Endothelial cell of umbilical vein (primary cell): ENCODE results near the gene EFHC1. TPM values are rescaled to one million over a fixed set of nuclear protein-coding genes. Genes with fewer than 3 reads are reported as not detected.

ENCODE experiments used
- BruUV-seq: library from RNA; stranded (reverse); fragments of 400-500 nt; replicated peaks from 2 replicates; lab custom pipeline; 2021; lab: Mats Ljungman, UMichigan
- CTCF ChIA-PET: fragments of 300-600, 350-600 bp; sonication (Branson Sonifier 250); formaldehyde crosslinking; loops from one replicate; lab custom pipeline; 2021; ENCODE audit warnings: antibody characterized with exemption, inconsistent platforms; lab: Charles Lee
- POLR2A ChIA-PET: fragments of 300-600, 350-600 bp; sonication (Branson Sonifier 250); formaldehyde crosslinking; loops from one replicate; lab custom pipeline; 2021; ENCODE audit warnings: antibody characterized with exemption, inconsistent platforms; lab: Charles Lee
- DNase-seq: peaks from one replicate; pipeline ENCODE4 v3.0.0-alpha.2; 2011; ENCODE audit warnings: low read depth, low spot score
- FAIRE-seq: peaks from 2 replicates; lab custom pipeline; 2011; peaks lifted over from hg19 to GRCh38; lab: Jason Lieb, UNC
- H2AFZ ChIP-seq: 2 replicates; pipeline ENCODE4 v1.6.0; 2012; ENCODE audit warnings: low read depth, low read length, control low read depth, inconsistent platforms
- H3K27ac ChIP-seq: 2 replicates; pipeline ENCODE4 v1.5.1; 2011; ENCODE audit warnings: low read depth, mild to moderate bottlenecking, control low read depth, low read length, moderate library complexity; ENCODE audit not compliant: insufficient read depth
- H3K27me3 ChIP-seq, 2 experiments: 2 replicates each; pipeline versions ENCODE4 v1.6.0 to v1.6.1; 2011; ENCODE audit warnings: low read length in 2 of 2, mixed read lengths in 1 of 2; ENCODE audit not compliant: control insufficient read depth in 2 of 2, insufficient read depth in 2 of 2
- H3K36me3 ChIP-seq, 2 experiments: 2 replicates in 1 of 2; 3 replicates in 1 of 2; pipeline ENCODE4 v1.5.1; 2011; ENCODE audit warnings: low read length in 2 of 2, mild to moderate bottlenecking in 1 of 2, moderate library complexity in 1 of 2; ENCODE audit not compliant: control insufficient read depth in 2 of 2, insufficient read depth in 2 of 2; ENCODE audit errors: extremely low read depth in 1 of 2
- H3K4me1 ChIP-seq: 3 replicates; pipeline ENCODE4 v1.5.1; 2011; ENCODE audit warnings: mild to moderate bottlenecking, low read length; ENCODE audit not compliant: control insufficient read depth, insufficient read depth; ENCODE audit errors: extremely low read depth
- H3K4me2 ChIP-seq: 2 replicates; pipeline ENCODE4 v1.6.1; 2011; ENCODE audit warnings: low read length, control low read depth, mixed read lengths; ENCODE audit not compliant: insufficient read depth
- H3K4me3 ChIP-seq, 3 experiments: fragments of 200-600 bp in 1 of 3; sonication (generic), shearing (Covaris generic) in 1 of 3; replicated peaks in 1 of 3; 2 replicates each; pipeline ENCODE4 v1.5.1; 2011 to 2016; ENCODE audit warnings: control low read depth in 3 of 3, low read length in 3 of 3, mild to moderate bottlenecking in 2 of 3, inconsistent platforms in 1 of 3, low read depth in 1 of 3, moderate library complexity in 1 of 3; ENCODE audit not compliant: insufficient read depth in 1 of 3
- H3K79me2 ChIP-seq: 2 replicates; pipeline ENCODE4 v1.6.0; 2012; ENCODE audit warnings: low read length, inconsistent platforms; ENCODE audit not compliant: control insufficient read depth, insufficient read depth
- H3K9ac ChIP-seq: replicated peaks from 2 replicates; pipeline ENCODE3; 2011; ENCODE audit warnings: low read length, control low read depth; ENCODE audit not compliant: insufficient read depth; ENCODE audit errors: extremely low read depth
- H3K9me1 ChIP-seq: replicated peaks from 3 replicates; pipeline ENCODE4 v1.6.0; 2011; ENCODE audit warnings: mild to moderate bottlenecking, low read length; ENCODE audit not compliant: control insufficient read depth, insufficient read depth; ENCODE audit errors: extremely low read depth
- H3K9me3 ChIP-seq: replicated peaks from 2 replicates; pipeline ENCODE4 v1.5.1; 2012; ENCODE audit warnings: low read length, inconsistent platforms; ENCODE audit not compliant: control insufficient read depth, insufficient read depth
- H4K20me1 ChIP-seq: replicated peaks from 2 replicates; pipeline ENCODE3; 2011; ENCODE audit warnings: mild to moderate bottlenecking, low read length; ENCODE audit not compliant: control insufficient read depth, insufficient read depth; ENCODE audit errors: extremely low read depth
- EZH2 ChIP-seq: IDR thresholded peaks from 2 replicates; pipeline ENCODE4 v1.6.1; 2012; ENCODE audit warnings: borderline replicate concordance, low read depth, mild to moderate bottlenecking, moderate library complexity, low read length, inconsistent platforms; ENCODE audit not compliant: severe bottlenecking
- FOS ChIP-seq: IDR thresholded peaks from 2 replicates; pipeline ENCODE4 v1.6.1; 2011; ENCODE audit warnings: mild to moderate bottlenecking, low read length, moderate library complexity, borderline replicate concordance; ENCODE audit not compliant: insufficient read depth
- GATA2 ChIP-seq: IDR thresholded peaks from 2 replicates; pipeline ENCODE4 v1.7.0; 2011; ENCODE audit warnings: low read depth, mild to moderate bottlenecking, moderate library complexity, mixed read lengths, low read length; ENCODE audit not compliant: insufficient read length, insufficient read depth
- JUN ChIP-seq: IDR thresholded peaks from 2 replicates; pipeline ENCODE4 v1.6.1; 2011; ENCODE audit warnings: borderline replicate concordance, low read depth; ENCODE audit not compliant: insufficient read length, insufficient read depth
- MYC ChIP-seq: IDR thresholded peaks from one replicate; pipeline ENCODE4 v1.6.1; 2011; ENCODE audit warnings: mild to moderate bottlenecking, low read depth, low read length
- POLR2A ChIP-seq: IDR thresholded peaks from 2 replicates; pipeline ENCODE4 v1.6.1; 2012; ENCODE audit warnings: low read depth, mild to moderate bottlenecking, control low read depth, low read length
- POLR2AphosphoS5 ChIP-seq: IDR thresholded peaks from 2 replicates; pipeline ENCODE4 v1.6.1; 2012; ENCODE audit warnings: low read depth, mild to moderate bottlenecking, control low read depth, low read length, moderate library complexity; ENCODE audit not compliant: insufficient read depth
- dilution Hi-C: fragments of 300-500 bp; cut with MboI; formaldehyde crosslinking; loops from one replicate; pipeline ENCODE4 v1.15.0; 2019; ENCODE audit warnings: low sequenced_read_pairs; ENCODE audit not compliant: extremely low pct_ligation_motif_present
- intact Hi-C: fragments of 100-400 bp; cut with micrococcal nuclease; formaldehyde crosslinking; loops from one replicate; pipeline ENCODE4 v1.10.0; 2022
- polyA plus RNA-seq, 4 experiments: library from polyadenylated mRNA; depleted of rRNA in 3 of 4; stranded (reverse) in 3 of 4; unstranded in 1 of 4; fragments of >200 nt; gene quantifications; 2 replicates each; pipeline versions ENCODE4 v1.2.1 to v1.2.3, GENCODE V29; 2011 to 2012; ENCODE audit warnings: missing spikeins in 1 of 4
- total RNA-seq: library from RNA; stranded (reverse); gene quantifications from 2 replicates; pipeline ENCODE4 v1.2.3, GENCODE V29; 2021
- TF ChIP-seq, protein P1 (sequence below): IDR thresholded peaks from 2 replicates; pipeline ENCODE4 v1.6.1; 2011; ENCODE audit not compliant: insufficient read depth, insufficient read length
- TF ChIP-seq, protein P2 (sequence below), 2 donors: IDR thresholded peaks; 1 replicate in 1 of 2; 2 replicates in 1 of 2; pipeline ENCODE4 v1.5.1; 2011; ENCODE audit warnings: low read length in 2 of 2, mild to moderate bottlenecking in 2 of 2, moderate library complexity in 2 of 2, control low read depth in 1 of 2, inconsistent platforms in 1 of 2, low read depth in 1 of 2; ENCODE audit not compliant: insufficient read depth in 1 of 2; ENCODE audit errors: extremely low read depth in 1 of 2

Gene EFHC1
- total and polyA plus RNA-seq, 2 donors (not counting 3 experiments of a cell fraction or from before 2014, with no cell fraction given) = 14.6 to 17.6 TPM

DNA sequence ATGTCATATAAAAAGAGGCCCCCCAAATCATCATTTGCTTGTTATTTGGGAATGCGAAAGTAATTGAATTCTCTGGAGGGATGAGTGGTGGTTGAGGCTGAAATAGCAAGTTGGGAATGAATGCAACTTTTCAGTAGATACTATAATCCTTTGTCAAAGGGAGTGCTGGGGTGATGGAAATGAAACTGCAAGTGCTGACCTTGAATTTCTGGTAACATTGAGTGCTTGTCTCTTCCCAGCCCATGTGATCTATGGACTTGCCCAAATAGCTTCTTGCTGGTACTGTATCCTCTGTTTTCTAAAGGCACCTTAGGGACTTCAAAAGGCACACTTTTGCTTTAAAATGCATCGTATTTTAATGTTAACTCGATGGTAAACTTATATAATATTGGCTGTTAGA lies 43.4 kb upstream of the EFHC1 start:
- DNase-seq (no peak), FAIRE-seq (no peak)
- no peak for TF ChIP-seq FOS
- BruUV-seq = no TSS peak
- Histone ChIP-seq H3K4me2 (no peak overlapping the region), H3K4me1 (no peaks in the 10 kb centered on the region), H3K4me3 (no peak overlapping the region), H3K79me2 (no peaks in the 10 kb centered on the region), H3K27me3 (no peaks in the 10 kb centered on the region), H3K9me3 (no peaks in the 10 kb centered on the region), H2AFZ (no peak overlapping the region), H4K20me1 (no peaks in the 10 kb centered on the region), H3K9ac (no peak overlapping the region), H3K9me1 (no peaks in the 10 kb centered on the region), H3K27ac (no peak overlapping the region), H3K36me3 (no peaks in the 10 kb centered on the region)
- ChIA-PET CTCF (interaction anchor here (1.5 kb wide), 1 partner anchor 23 kb away, joined by 6 read pairs; no protein-coding TSS in a partner anchor), POLR2A (no interaction called here)
- intact Hi-C loops (no loop called here), dilution Hi-C loops (loop anchor here (25.0 kb wide), 2 partner anchors 89 to 286 kb away; partner anchors contain the start of genes MCM3 and TMEM14A)

DNA sequence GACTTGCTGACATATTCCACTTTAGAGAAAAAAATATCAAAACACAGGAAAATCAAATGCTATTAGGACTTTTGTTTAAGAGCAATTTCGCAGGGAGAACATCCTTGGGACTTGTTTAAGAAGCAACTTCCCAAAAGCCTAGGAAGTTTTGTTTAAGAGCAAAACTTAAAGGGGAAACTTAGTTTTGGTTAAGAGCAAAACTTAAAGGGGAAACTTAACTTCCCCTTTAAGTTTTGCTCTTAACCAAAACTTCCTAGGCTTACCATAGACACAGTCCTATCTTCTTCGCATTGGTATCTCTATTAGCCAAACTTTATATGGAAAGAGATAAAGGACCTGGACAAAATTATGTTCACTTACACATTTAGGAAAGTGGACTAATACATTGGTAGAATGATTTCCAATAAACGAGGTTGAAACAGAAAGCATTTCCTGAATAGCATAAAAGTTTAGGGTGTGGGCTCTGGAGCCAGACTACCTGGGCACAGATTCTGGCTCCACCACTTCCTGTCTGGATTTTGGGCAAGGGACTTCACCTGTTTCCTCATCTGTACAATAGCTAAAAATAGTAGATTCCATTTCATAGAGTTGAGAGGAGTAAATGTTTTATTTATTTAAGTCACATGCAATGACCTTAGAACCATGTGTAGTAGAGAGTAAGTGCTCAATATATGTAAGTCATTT lies 42.5 kb upstream of the EFHC1 start:
- intact Hi-C loops (no loop called here), dilution Hi-C loops (loop anchor here (25.0 kb wide), 2 partner anchors 90 to 285 kb away; partner anchors contain the start of genes MCM3 and TMEM14A)
- no peaks in the 10 kb centered on the region for H3K79me2 ChIP-seq
- H3K4me3 ChIP-seq = no peak overlapping the region
- H3K27me3 ChIP-seq = no peaks in the 10 kb centered on the region
- H3K27ac ChIP-seq = no peak overlapping the region
- DNase-seq (no peak), FAIRE-seq (no peak)
- H3K4me2 ChIP-seq = no peak overlapping the region
- H3K4me1 ChIP-seq = no peaks in the 10 kb centered on the region
- H2AFZ ChIP-seq = no peak overlapping the region
- no peak for TF ChIP-seq POLR2AphosphoS5
- TF ChIP-seq GATA2 = no peak
- TF ChIP-seq EZH2 = no peak
- TF ChIP-seq JUN = no peak
- TF ChIP-seq POLR2A = no peak
- TF ChIP-seq FOS = no peak
- TF ChIP-seq, protein P1, sequence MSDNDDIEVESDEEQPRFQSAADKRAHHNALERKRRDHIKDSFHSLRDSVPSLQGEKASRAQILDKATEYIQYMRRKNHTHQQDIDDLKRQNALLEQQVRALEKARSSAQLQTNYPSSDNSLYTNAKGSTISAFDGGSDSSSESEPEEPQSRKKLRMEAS = no peak
- TF ChIP-seq, protein P2, sequence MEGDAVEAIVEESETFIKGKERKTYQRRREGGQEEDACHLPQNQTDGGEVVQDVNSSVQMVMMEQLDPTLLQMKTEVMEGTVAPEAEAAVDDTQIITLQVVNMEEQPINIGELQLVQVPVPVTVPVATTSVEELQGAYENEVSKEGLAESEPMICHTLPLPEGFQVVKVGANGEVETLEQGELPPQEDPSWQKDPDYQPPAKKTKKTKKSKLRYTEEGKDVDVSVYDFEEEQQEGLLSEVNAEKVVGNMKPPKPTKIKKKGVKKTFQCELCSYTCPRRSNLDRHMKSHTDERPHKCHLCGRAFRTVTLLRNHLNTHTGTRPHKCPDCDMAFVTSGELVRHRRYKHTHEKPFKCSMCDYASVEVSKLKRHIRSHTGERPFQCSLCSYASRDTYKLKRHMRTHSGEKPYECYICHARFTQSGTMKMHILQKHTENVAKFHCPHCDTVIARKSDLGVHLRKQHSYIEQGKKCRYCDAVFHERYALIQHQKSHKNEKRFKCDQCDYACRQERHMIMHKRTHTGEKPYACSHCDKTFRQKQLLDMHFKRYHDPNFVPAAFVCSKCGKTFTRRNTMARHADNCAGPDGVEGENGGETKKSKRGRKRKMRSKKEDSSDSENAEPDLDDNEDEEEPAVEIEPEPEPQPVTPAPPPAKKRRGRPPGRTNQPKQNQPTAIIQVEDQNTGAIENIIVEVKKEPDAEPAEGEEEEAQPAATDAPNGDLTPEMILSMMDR (IDR thresholded peaks at IDR 0.05; ENCODE audit: extremely low read depth in 1 of 2, insufficient read depth in 1 of 2, low read depth in 1 of 2, low read length in 2 of 2) = no peak
- TF ChIP-seq MYC = no peak
- H3K36me3 ChIP-seq = no peaks in the 10 kb centered on the region
- H4K20me1 ChIP-seq = no peaks in the 10 kb centered on the region
- H3K9me1 ChIP-seq = no peaks in the 10 kb centered on the region
- BruUV-seq = no TSS peak
- ChIA-PET CTCF (interaction anchor here (1.5 kb wide), 1 partner anchor 22 kb away, joined by 6 read pairs; no protein-coding TSS in a partner anchor), POLR2A (no interaction called here)
- H3K9me3 ChIP-seq = no peaks in the 10 kb centered on the region
- no peak overlapping the region for H3K9ac ChIP-seq
